Esophagus muscularis mucosa (tissue), 4 donors: Measurements from ENCODE around the gene LSS. TPM values are rescaled to one million over a fixed set of nuclear protein-coding genes. Genes with fewer than 3 reads are reported as not detected.
"Not testable (repeated sequence)": the region's sequence is repeated elsewhere in the genome, so short reads cannot be mapped to it uniquely, and the experiment has no call there.

ENCODE experiments used
- DNase-seq: peaks from one replicate; pipeline ENCODE4 v3.0.0-alpha.2; 2017; ENCODE audit errors: extremely low spot score
- H3K27ac ChIP-seq, 4 donors: fragments of 200-600 bp; sonication (generic); replicated peaks in 1 of 4; 1 replicate in 3 of 4; 2 replicates in 1 of 4; pipeline ENCODE4 v1.5.1; 2016 to 2019; ENCODE audit warnings: mild to moderate bottlenecking in 1 of 4
- H3K27me3 ChIP-seq, 4 donors: fragments of 200-600 bp; sonication (generic); one replicate each; pipeline versions ENCODE4 v1.5.1 to v1.6.0; 2016 to 2019
- H3K36me3 ChIP-seq, 4 donors: fragments of 200-600 bp; sonication (generic); one replicate each; pipeline ENCODE4 v1.5.1; 2016 to 2019
- H3K4me1 ChIP-seq, 4 donors: fragments of 200-600 bp; sonication (generic); one replicate each; pipeline ENCODE4 v1.5.1; 2016 to 2019
- H3K4me3 ChIP-seq, 4 donors: fragments of 200-600 bp; sonication (generic); 1 replicate in 2 of 4; 2 replicates in 2 of 4; pipeline ENCODE4 v1.5.1; 2016 to 2019; ENCODE audit warnings: mild to moderate bottlenecking in 4 of 4, moderate library complexity in 1 of 4
- H3K9me3 ChIP-seq, 4 donors: fragments of 200-600 bp; sonication (generic); 1 replicate in 3 of 4; 2 replicates in 1 of 4; pipeline ENCODE4 v1.5.1; 2016 to 2019
- CTCF ChIP-seq, 3 experiments: fragments of 200-600 bp in 2 of 3; fragments of 450-650 bp in 1 of 3; sonication (generic) in 2 of 3; IDR thresholded peaks; one replicate each; pipeline ENCODE4 v1.5.1; 2017 to 2019; ENCODE audit warnings: antibody characterized with exemption in 3 of 3, mild to moderate bottlenecking in 2 of 3, moderate library complexity in 1 of 3
- EP300 ChIP-seq: sonication (generic); formaldehyde crosslinking; IDR thresholded peaks from one replicate; pipeline ENCODE4 v1.6.1; 2017; ENCODE audit warnings: antibody characterized with exemption
- POLR2A ChIP-seq: fragments of 450-650 bp; IDR thresholded peaks from one replicate; pipeline ENCODE4 v1.6.1; 2017; ENCODE audit warnings: antibody characterized with exemption, moderate library complexity, mild to moderate bottlenecking, low read depth
- POLR2AphosphoS5 ChIP-seq, 2 donors: sonication (generic); formaldehyde crosslinking; IDR thresholded peaks; one replicate each; pipeline ENCODE4 v1.6.1; 2017; ENCODE audit warnings: antibody characterized with exemption in 2 of 2
- WGBS: methylation state at CpG from one replicate; pipeline ENCODE4 v1.1.5; 2018; 5-methylcytosine and 5-hydroxymethylcytosine counted together
- intact Hi-C: fragments of 100-400 bp; cut with DNase I; formaldehyde crosslinking; loops from one replicate; pipeline ENCODE4 v1.15.1; 2023
- total RNA-seq, 4 donors: library from RNA; depleted of rRNA; stranded (reverse); fragments of >200 nt; gene quantifications; one replicate each; pipeline versions ENCODE4 v1.1.0 to v1.2.1, GENCODE V29; 2016

Gene LSS
- total RNA-seq, 4 donors from 2014 or later: 45.3 to 66.3 (median 53.1) TPM

- Histone ChIP-seq H3K36me3 (no peaks in the 10 kb centered on the region), H3K9me3 (no peaks in the 10 kb centered on the region), H3K27ac (peak overlapping the region in 1 of 4 donors; percentile 14), H3K27me3 (peaks cover 0 to 9% (median 0%) of the 10 kb centered on the region in 4 donors), H3K4me3 (no peak overlapping the region), H3K4me1 (peaks cover 0 to 13% (median 8%) of the 10 kb centered on the region in 4 donors)
- intact Hi-C loops: loop anchor here (5.0 kb wide), 2 partner anchors 38 to 183 kb away; partner anchors contain the start of gene SPATC1L
- no peak for DNase-seq
- WGBS: 30% methylated on average over 1 of the region's 4 CpGs
- TF ChIP-seq EP300 (no peak), CTCF (IDR thresholded peaks at IDR 0.05) (no peak), POLR2A (no peak), POLR2AphosphoS5 (IDR thresholded peaks at IDR 0.05) (no peak)
Observed at GRCh38 chr21:46144464-46145070, 84.0 kb downstream of the LSS start.

- intact Hi-C loops: loop anchor here (5.0 kb wide), 1 partner anchor 184 kb away; a partner anchor contains a TSS
- Histone ChIP-seq H3K9me3 (no peaks in the 10 kb centered on the region), H3K36me3 (no peaks in the 10 kb centered on the region), H3K27ac (peak overlapping the region in 2 of 4 donors; percentile 68 to 76), H3K4me3 (no peak overlapping the region), H3K4me1 (peaks cover 0 to 13% (median 8%) of the 10 kb centered on the region in 4 donors), H3K27me3 (peaks cover 0 to 9% (median 0%) of the 10 kb centered on the region in 4 donors)
- no peak for DNase-seq
- TF ChIP-seq CTCF (IDR thresholded peaks at IDR 0.05) (no peak), POLR2A (no peak), EP300 (no peak), POLR2AphosphoS5 (IDR thresholded peaks at IDR 0.05) (no peak)
- 83% methylated on average over 21 of the region's 21 CpGs for WGBS
Observed at GRCh38 chr21:46142582-46143473, 85.7 kb downstream of the LSS start.

GRCh38 chr21:46141767-46142581, 86.6 kb downstream of the LSS start:
- H3K4me1 ChIP-seq: peaks cover 0 to 13% (median 8%) of the 10 kb centered on the region in 4 donors
- DNase-seq: no peak
- H3K4me3 ChIP-seq: no peak overlapping the region
- H3K9me3 ChIP-seq: no peaks in the 10 kb centered on the region
- H3K27ac ChIP-seq: no peak overlapping the region
- intact Hi-C loops: loop anchor here (5.0 kb wide), 1 partner anchor 185 kb away; a partner anchor contains a TSS
- TF ChIP-seq EP300 (no peak), POLR2AphosphoS5 (IDR thresholded peaks at IDR 0.05) (no peak), CTCF (IDR thresholded peaks at IDR 0.05) (no peak), POLR2A (no peak)
- H3K27me3 ChIP-seq: peaks cover 0 to 9% (median 0%) of the 10 kb centered on the region in 4 donors
- 91% methylated on average over 36 of the region's 45 CpGs for WGBS
- no peaks in the 10 kb centered on the region for H3K36me3 ChIP-seq

GRCh38 chr21:46140352-46141003, 88.1 kb downstream of the LSS start:
- not testable (repeated sequence) for H3K27me3 ChIP-seq, H3K36me3 ChIP-seq, DNase-seq, H3K9me3 ChIP-seq, H3K4me3 ChIP-seq, H3K27ac ChIP-seq
- WGBS: 62% methylated on average over 29 of the region's 29 CpGs
- intact Hi-C loops: loop anchor here (5.0 kb wide), 1 partner anchor 187 kb away; a partner anchor contains a TSS
- H3K4me1 ChIP-seq: peaks cover 6 to 22% (median 19%) of the 10 kb centered on the region in 4 donors
